Small intestine (tissue), 7 donors: ENCODE data around the gene KCNE1. TPM values are rescaled to one million over a fixed set of nuclear protein-coding genes. Genes with fewer than 3 reads are reported as not detected.

Experiments
- DNase-seq, 2 donors: peaks; one replicate each; pipeline versions ENCODE4 v3.0.0 to v3.0.0-alpha.2; 2013
- FAIRE-seq: peaks from 2 replicates; lab custom pipeline; 2012; peaks lifted over from hg19 to GRCh38; lab: Jason Lieb, UNC
- H3K27ac ChIP-seq, 3 donors: one replicate each; pipeline ENCODE4 v1.5.1; 2013; ENCODE audit warnings: low read length in 2 of 3, mild to moderate bottlenecking in 2 of 3, control low read depth in 1 of 3, inconsistent platforms in 1 of 3, low read depth in 1 of 3, moderate library complexity in 1 of 3
- H3K27me3 ChIP-seq, 3 donors: one replicate each; pipeline ENCODE4 v1.6.1; 2013; ENCODE audit warnings: low read length in 3 of 3, inconsistent platforms in 1 of 3; ENCODE audit not compliant: control insufficient read depth in 3 of 3, insufficient read depth in 3 of 3
- H3K36me3 ChIP-seq, 3 donors: one replicate each; pipeline ENCODE4 v1.6.1; 2013; ENCODE audit warnings: low read length in 3 of 3, inconsistent platforms in 1 of 3, low read depth in 1 of 3, mild to moderate bottlenecking in 1 of 3, moderate library complexity in 1 of 3; ENCODE audit not compliant: control insufficient read depth in 3 of 3, insufficient read depth in 2 of 3
- H3K4me1 ChIP-seq, 3 donors: one replicate each; pipeline ENCODE4 v1.6.1; 2013; ENCODE audit warnings: low read length in 2 of 3, inconsistent platforms in 1 of 3, low read depth in 1 of 3, mild to moderate bottlenecking in 1 of 3, moderate library complexity in 1 of 3; ENCODE audit not compliant: control insufficient read depth in 3 of 3, insufficient read depth in 2 of 3
- H3K4me3 ChIP-seq, 3 donors: one replicate each; pipeline ENCODE4 v1.5.1; 2013; ENCODE audit warnings: low read length in 3 of 3, control low read depth in 1 of 3, inconsistent platforms in 1 of 3, low read depth in 1 of 3, mild to moderate bottlenecking in 1 of 3, moderate library complexity in 1 of 3
- H3K9me3 ChIP-seq, 2 donors: one replicate each; pipeline ENCODE4 v1.6.1; 2013; ENCODE audit warnings: low read depth in 1 of 2, low read length in 1 of 2; ENCODE audit not compliant: control insufficient read depth in 2 of 2, insufficient read depth in 1 of 2
- WGBS, 3 donors: extraction: QIAGEN DNeasy Blood & Tissue Kit; methylation state at CpG; one replicate each; pipeline ENCODE4 v1.1.7; 2013; 5-methylcytosine and 5-hydroxymethylcytosine counted together
- polyA plus RNA-seq, 4 donors: library from polyadenylated mRNA; stranded (reverse) in 3 of 4; unstranded in 1 of 4; fragments of 200-250 nt in 3 of 4; fragments of 120-200 nt in 1 of 4; gene quantifications; one replicate each; pipeline versions ENCODE4 v1.2.1 to v1.2.3, GENCODE V29; 2013
- donor health status: healthy with polysubstance abuse.
- donor health status: control.
- donor health status: control.
- donor health status: Bipolar disorder and iron deficiency.
- donor health status: healthy.

The KCNE1 gene
- polyA plus RNA-seq, 4 donors: 0.37 to 0.38 TPM; not detected in 2

DNA sequence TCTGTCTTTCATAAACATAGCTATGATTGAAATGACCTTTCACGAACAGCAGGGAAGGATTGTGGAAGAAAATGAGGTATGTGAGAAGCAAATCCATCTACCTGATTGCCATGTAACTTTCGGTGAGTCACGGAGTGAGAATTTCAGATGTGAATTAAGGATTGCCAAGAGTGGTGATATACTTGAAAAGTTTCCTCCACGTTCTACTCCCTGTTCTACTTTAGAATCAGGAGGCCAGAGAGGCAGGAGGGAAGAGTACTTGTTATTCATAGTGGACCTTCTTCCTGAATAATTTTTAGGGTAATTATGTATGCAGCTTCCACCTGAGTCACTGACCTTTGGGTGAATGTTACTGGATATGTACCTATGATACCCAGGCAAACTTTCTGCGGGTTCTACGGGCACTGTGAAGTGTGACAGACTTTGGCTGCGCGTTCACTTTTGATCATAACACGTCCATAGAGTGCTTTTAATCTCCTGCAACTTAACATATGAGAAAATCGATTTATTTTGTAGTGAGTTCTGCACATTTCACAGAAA is 2.6 kb upstream of the KCNE1 start:
- no peak for DNase-seq
- H3K4me3 ChIP-seq: no peak overlapping the region
- peaks cover 0 to 25% (median 6%) of the 10 kb centered on the region in 3 donors for H3K36me3 ChIP-seq
- no peaks in the 10 kb centered on the region for H3K9me3 ChIP-seq
- peaks cover 0 to 5% (median 0%) of the 10 kb centered on the region in 3 donors for H3K4me1 ChIP-seq
- no peak overlapping the region for H3K27ac ChIP-seq
- 89 to 90% (median 90%) methylated on average over 10 of the region's 10 CpGs for WGBS, 3 donors
- no peaks in the 10 kb centered on the region for H3K27me3 ChIP-seq
- FAIRE-seq: no peak

GRCh38 chr21:34513129-34513675 is 1.2 kb upstream of the KCNE1 start:
- 80 to 97% (median 92%) methylated on average over 2 of the region's 2 CpGs for WGBS, 3 donors
- Histone ChIP-seq H3K27me3 (no peaks in the 10 kb centered on the region), H3K36me3 (peaks cover 0 to 12% (median 6%) of the 10 kb centered on the region in 3 donors), H3K4me3 (no peak overlapping the region), H3K4me1 (peaks cover 0 to 5% (median 0%) of the 10 kb centered on the region in 3 donors), H3K27ac (no peak overlapping the region), H3K9me3 (no peaks in the 10 kb centered on the region)
- DNase-seq (no peak), FAIRE-seq (no peak)

GRCh38 chr21:34511181-34511580 is 829 bp downstream of the KCNE1 start:
- DNase-seq (no peak), FAIRE-seq (no peak)
- peaks cover 0 to 5% (median 0%) of the 10 kb centered on the region in 3 donors for H3K4me1 ChIP-seq
- peaks cover 0 to 4% (median 0%) of the 10 kb centered on the region in 3 donors for H3K36me3 ChIP-seq
- H3K4me3 ChIP-seq: no peak overlapping the region
- H3K27me3 ChIP-seq: peaks cover 0 to 2% (median 0%) of the 10 kb centered on the region in 3 donors
- no peak overlapping the region for H3K27ac ChIP-seq
- no peaks in the 10 kb centered on the region for H3K9me3 ChIP-seq
- WGBS, 3 donors: 79 to 86% (median 81%) methylated on average over 5 of the region's 5 CpGs

DNA sequence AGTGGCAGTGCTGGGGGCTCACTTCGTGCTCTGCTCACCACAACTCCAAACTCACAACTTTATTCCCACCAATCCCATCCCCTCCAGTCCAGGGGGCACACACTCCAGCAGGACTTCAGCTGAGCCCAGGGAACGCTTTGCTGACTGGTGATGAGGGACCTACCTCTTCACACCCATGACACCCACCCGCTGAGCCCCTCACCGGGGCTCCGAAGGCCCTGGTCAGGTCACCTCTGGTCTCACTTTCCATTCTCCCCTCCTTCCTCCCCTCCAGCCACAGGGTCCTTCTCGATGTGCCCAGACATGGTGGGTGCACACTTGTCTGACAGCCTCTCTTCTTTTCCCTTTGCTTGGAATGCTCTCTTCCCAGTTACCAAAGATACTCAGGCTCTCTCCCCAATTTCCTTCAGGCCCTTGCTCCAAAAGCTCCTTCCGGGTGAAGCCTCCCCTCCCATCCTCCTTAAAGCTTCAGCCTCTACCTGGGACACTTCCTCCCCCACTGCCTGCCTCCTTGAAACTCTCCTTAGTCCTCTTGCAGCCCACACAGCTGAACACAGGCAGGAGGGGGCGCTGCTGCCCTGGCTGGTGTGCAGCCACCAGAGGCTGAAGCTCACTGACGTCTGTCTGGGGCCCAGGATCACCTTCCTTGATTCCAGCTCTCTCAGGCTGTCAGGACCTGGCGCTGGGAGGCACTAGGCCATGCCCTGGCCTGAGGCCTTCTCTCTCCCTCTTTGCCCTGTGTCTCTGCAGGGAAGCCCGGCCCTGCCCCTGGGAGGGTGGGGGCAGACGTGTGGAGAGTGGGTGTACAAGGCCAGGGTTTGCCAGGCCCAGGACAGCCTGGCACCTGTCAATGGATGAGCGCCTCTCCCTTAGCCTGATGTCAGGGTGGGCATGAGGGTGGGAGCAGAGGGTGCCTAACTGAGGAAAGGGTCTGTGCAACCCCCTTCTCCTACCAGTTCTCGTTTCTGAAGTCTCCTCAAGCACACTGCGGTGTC is 1.6 kb downstream of the KCNE1 start:
- Histone ChIP-seq H3K27ac (no peak overlapping the region), H3K4me3 (no peak overlapping the region), H3K9me3 (no peaks in the 10 kb centered on the region), H3K27me3 (peaks cover 0 to 2% (median 0%) of the 10 kb centered on the region in 3 donors), H3K36me3 (peaks cover 0 to 4% (median 0%) of the 10 kb centered on the region in 3 donors), H3K4me1 (peaks cover 0 to 5% (median 0%) of the 10 kb centered on the region in 3 donors)
- 65 to 73% (median 67%) methylated on average over 15 of the region's 15 CpGs for WGBS, 3 donors
- DNase-seq: peak; percentile 84 to 92
- no peak for FAIRE-seq

DNA sequence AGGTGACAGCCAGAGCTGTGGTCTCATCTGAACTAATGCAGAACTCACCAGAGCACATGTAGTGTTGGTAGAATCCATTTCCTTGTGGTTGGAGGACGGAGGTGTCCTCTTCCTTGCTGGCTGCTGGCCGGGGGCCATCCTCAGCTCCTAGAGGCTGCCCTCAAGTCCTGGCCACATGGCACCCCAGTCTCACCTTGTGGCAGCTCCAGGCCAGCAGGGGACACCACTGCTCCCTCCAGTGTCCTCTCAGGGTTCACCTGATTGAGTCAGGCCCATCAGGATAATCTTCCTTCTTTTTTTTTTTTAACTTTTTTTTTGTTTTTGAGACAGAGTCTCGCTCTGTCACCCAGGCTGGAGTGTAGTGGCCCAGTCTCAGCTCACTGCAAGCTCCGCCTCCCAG is 2.9 kb downstream of the KCNE1 start:
- Histone ChIP-seq H3K27ac (no peak overlapping the region), H3K27me3 (peaks cover 0 to 2% (median 0%) of the 10 kb centered on the region in 3 donors), H3K4me3 (no peak overlapping the region), H3K9me3 (no peaks in the 10 kb centered on the region), H3K4me1 (peaks cover 0 to 5% (median 0%) of the 10 kb centered on the region in 3 donors), H3K36me3 (peaks cover 0 to 4% (median 0%) of the 10 kb centered on the region in 3 donors)
- no peak for FAIRE-seq
- WGBS, 3 donors: 77 to 86% (median 81%) methylated on average over 4 of the region's 4 CpGs
- DNase-seq: peak in 1 of 2 donors; percentile 27

DNA sequence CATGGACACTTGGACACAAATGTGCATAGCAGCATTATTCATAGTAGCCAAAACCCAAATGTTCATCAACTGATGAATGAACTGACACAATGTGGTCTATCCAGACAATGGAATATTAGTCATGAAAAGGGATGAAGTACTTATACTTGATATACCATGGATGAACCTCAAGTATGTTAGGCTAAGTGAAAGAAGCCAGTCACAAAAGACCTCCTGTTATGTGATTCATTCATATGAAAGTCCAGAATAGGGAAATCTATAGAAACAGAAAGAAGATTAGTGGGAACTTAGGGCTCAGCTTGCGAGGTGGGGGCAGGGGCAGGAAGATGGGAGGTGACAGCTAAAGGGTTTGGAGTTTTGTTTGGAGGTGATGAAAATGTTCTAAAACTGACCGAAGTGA is 7.4 kb downstream of the KCNE1 start:
- Histone ChIP-seq H3K9me3 (peaks cover 0 to under 1% of the 10 kb centered on the region in 2 donors), H3K27me3 (peaks cover 0 to 2% (median 0%) of the 10 kb centered on the region in 3 donors), H3K4me1 (no peaks in the 10 kb centered on the region), H3K36me3 (no peaks in the 10 kb centered on the region), H3K27ac (no peak overlapping the region), H3K4me3 (no peak overlapping the region)
- DNase-seq: no peak
- WGBS, 3 donors: 76 to 90% (median 78%) methylated on average over 2 of the region's 2 CpGs
- FAIRE-seq: no peak

- H3K36me3 ChIP-seq: no peaks in the 10 kb centered on the region
- FAIRE-seq: no peak
- DNase-seq: no peak
- no peaks in the 10 kb centered on the region for H3K4me1 ChIP-seq
- WGBS, 3 donors: 73 to 85% (median 84%) methylated on average over 3 of the region's 3 CpGs
- H3K4me3 ChIP-seq: no peak overlapping the region
- no peak overlapping the region for H3K27ac ChIP-seq
- H3K27me3 ChIP-seq: peaks cover 0 to 4% (median 3%) of the 10 kb centered on the region in 3 donors
- peaks cover 0 to 15% of the 10 kb centered on the region in 2 donors for H3K9me3 ChIP-seq
These were observed 9.4 kb downstream of the KCNE1 start for GRCh38 chr21:34502480-34503106.

DNA sequence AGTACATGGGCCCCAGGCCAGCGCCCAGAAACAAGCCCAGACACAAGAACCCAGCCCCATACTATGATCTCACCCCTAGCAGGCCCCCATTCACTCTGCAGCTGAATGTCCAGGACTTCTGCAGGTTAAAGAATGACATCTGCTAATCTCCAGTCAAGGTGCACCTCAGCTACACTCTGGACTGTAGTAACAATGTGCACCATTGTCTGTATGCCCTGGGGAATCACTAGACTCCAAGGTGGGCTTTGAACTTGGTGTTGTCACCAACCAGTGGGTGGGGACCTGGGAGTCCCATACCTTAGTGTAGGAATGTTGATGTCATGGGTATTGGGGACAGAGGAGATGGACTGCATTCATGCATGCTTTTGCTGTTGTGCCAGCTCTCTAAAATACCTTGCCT is 10.3 kb downstream of the KCNE1 start:
- Histone ChIP-seq H3K4me3 (no peak overlapping the region), H3K27me3 (peaks cover 0 to 4% (median 2%) of the 10 kb centered on the region in 3 donors), H3K27ac (no peak overlapping the region), H3K4me1 (no peaks in the 10 kb centered on the region), H3K9me3 (peaks cover 0 to 15% of the 10 kb centered on the region in 2 donors), H3K36me3 (no peaks in the 10 kb centered on the region)
- DNase-seq: no peak
- FAIRE-seq: no peak
- WGBS, 3 donors: 8 to 46% (median 41%) methylated on average over 1 of the region's 1 CpG
